ENCODE measurements around the gene FOXJ3.

FOXJ3 gene

GRCh38 chr1:42324398-42325013 is 10.5 kb downstream of the FOXJ3 start:
- Mint-ChIP-seq H3K4me3 (no peak overlapping the region), H3K27ac (no peak overlapping the region), H3K9me3 (no peaks in the 10 kb centered on the region), H3K36me3 (ENCODE audit: low read depth) (peaks cover 23% of the 10 kb centered on the region), H3K27me3 (ENCODE audit: low read depth, poor library complexity) (no peaks in the 10 kb centered on the region), H3K4me1 (peaks cover 26% of the 10 kb centered on the region)
- TF ChIP-seq CTCF (IDR thresholded peaks at IDR 0.05): no peak
- no peak for DNase-seq

- no peak for DNase-seq
- no peak for TF ChIP-seq CTCF (IDR thresholded peaks at IDR 0.05)
- no peaks in the 10 kb centered on the region for H3K9me3 Mint-ChIP-seq
- H3K27ac Mint-ChIP-seq: no peak overlapping the region
- peaks cover 30% of the 10 kb centered on the region for H3K4me1 Mint-ChIP-seq
- no peaks in the 10 kb centered on the region for H3K27me3 Mint-ChIP-seq (ENCODE audit: low read depth, poor library complexity)
- peaks cover 23% of the 10 kb centered on the region for H3K36me3 Mint-ChIP-seq (ENCODE audit: low read depth)
- H3K4me3 Mint-ChIP-seq: no peak overlapping the region
Measured at GRCh38 chr1:42323551-42323950, 11.5 kb downstream of the FOXJ3 start.

GRCh38 chr1:42322577-42322976 is 12.5 kb downstream of the FOXJ3 start:
- Mint-ChIP-seq H3K4me3 (no peak overlapping the region), H3K4me1 (peaks cover 35% of the 10 kb centered on the region)

GRCh38 chr1:42321731-42322130 is 13.3 kb downstream of the FOXJ3 start:
- H3K27ac Mint-ChIP-seq: no peak overlapping the region
- no peak for TF ChIP-seq CTCF (IDR thresholded peaks at IDR 0.05)
- H3K9me3 Mint-ChIP-seq: no peaks in the 10 kb centered on the region
- H3K27me3 Mint-ChIP-seq (ENCODE audit: low read depth, poor library complexity): no peaks in the 10 kb centered on the region
- peaks cover 34% of the 10 kb centered on the region for H3K36me3 Mint-ChIP-seq (ENCODE audit: low read depth)
- H3K4me3 Mint-ChIP-seq: no peak overlapping the region
- no peak for DNase-seq
- peaks cover 40% of the 10 kb centered on the region for H3K4me1 Mint-ChIP-seq

More at GRCh38 chr1:42322577-42322976, 12.5 kb downstream of the FOXJ3 start:
- Mint-ChIP-seq H3K27ac (no peak overlapping the region), H3K9me3 (no peaks in the 10 kb centered on the region), H3K36me3 (ENCODE audit: low read depth) (peaks cover 29% of the 10 kb centered on the region), H3K27me3 (ENCODE audit: low read depth, poor library complexity) (no peaks in the 10 kb centered on the region)
- no peak for TF ChIP-seq CTCF (IDR thresholded peaks at IDR 0.05)
- no peak for DNase-seq

- Mint-ChIP-seq H3K9me3 (no peaks in the 10 kb centered on the region), H3K36me3 (ENCODE audit: low read depth) (peaks cover 34% of the 10 kb centered on the region), H3K27ac (peak overlapping the region; percentile 59), H3K4me3 (no peak overlapping the region), H3K4me1 (peaks cover 42% of the 10 kb centered on the region), H3K27me3 (ENCODE audit: low read depth, poor library complexity) (no peaks in the 10 kb centered on the region)
- no peak for DNase-seq
- TF ChIP-seq CTCF (IDR thresholded peaks at IDR 0.05): no peak
Measured at GRCh38 chr1:42320708-42321107, 14.3 kb downstream of the FOXJ3 start.

- peaks cover 34% of the 10 kb centered on the region for H3K36me3 Mint-ChIP-seq (ENCODE audit: low read depth)
- TF ChIP-seq CTCF (IDR thresholded peaks at IDR 0.05): no peak
- H3K9me3 Mint-ChIP-seq: no peaks in the 10 kb centered on the region
- no peak overlapping the region for H3K4me3 Mint-ChIP-seq
- H3K4me1 Mint-ChIP-seq: peaks cover 50% of the 10 kb centered on the region
- peak overlapping the region; percentile 84 for H3K27ac Mint-ChIP-seq
- no peaks in the 10 kb centered on the region for H3K27me3 Mint-ChIP-seq (ENCODE audit: low read depth, poor library complexity)
- no peak for DNase-seq
Measured at GRCh38 chr1:42319871-42320484, 15.1 kb downstream of the FOXJ3 start.
